Neuronal stem cell (in vitro differentiated cells): Measurements from ENCODE around the gene ZNF701.

ENCODE experiments used
- DNase-seq: peaks from one replicate; pipeline ENCODE4 v3.0.0-alpha.2; 2013; ENCODE audit warnings: low spot score
- H2AFZ ChIP-seq: one replicate; pipeline ENCODE4 v1.6.1; 2013; ENCODE audit warnings: mild to moderate bottlenecking, low read length, inconsistent platforms
- H2AK5ac ChIP-seq: 2 replicates; pipeline ENCODE4 v1.6.1; 2013; ENCODE audit warnings: low read depth, mild to moderate bottlenecking, inconsistent platforms, low read length, moderate library complexity, mixed read lengths
- H2BK120ac ChIP-seq: 2 replicates; pipeline ENCODE4 v1.6.1; 2013; ENCODE audit warnings: low read depth, mild to moderate bottlenecking, inconsistent platforms, low read length, moderate library complexity, mixed read lengths
- H2BK12ac ChIP-seq: one replicate; pipeline ENCODE4 v1.6.1; 2013; ENCODE audit warnings: low read length, inconsistent platforms
- H2BK15ac ChIP-seq: 2 replicates; pipeline ENCODE4 v1.6.1; 2013; ENCODE audit warnings: mild to moderate bottlenecking, low read length, inconsistent platforms, mixed read lengths
- H2BK5ac ChIP-seq: one replicate; pipeline ENCODE4 v1.6.1; 2013; ENCODE audit warnings: inconsistent platforms, mild to moderate bottlenecking, low read length, moderate library complexity
- H3K14ac ChIP-seq: one replicate; pipeline ENCODE4 v1.6.1; 2013; ENCODE audit warnings: low read length, inconsistent platforms
- H3K18ac ChIP-seq: 2 replicates; pipeline ENCODE4 v1.6.1; 2013; ENCODE audit warnings: low read length, inconsistent platforms
- H3K23ac ChIP-seq: 2 replicates; pipeline ENCODE4 v1.6.1; 2013; ENCODE audit warnings: low read depth, mild to moderate bottlenecking, mixed read lengths, low read length, inconsistent platforms; ENCODE audit not compliant: poor library complexity
- H3K27ac ChIP-seq: replicated peaks from 3 replicates; pipeline ENCODE4 v1.5.1; 2013; ENCODE audit warnings: low read length, inconsistent platforms
- H3K27me3 ChIP-seq, 3 experiments: 2 replicates each; pipeline ENCODE4 v1.6.1; 2013; ENCODE audit warnings: low read length in 3 of 3, mild to moderate bottlenecking in 2 of 3, inconsistent platforms in 1 of 3, low read depth in 1 of 3, mixed read lengths in 1 of 3, moderate library complexity in 1 of 3; ENCODE audit not compliant: control insufficient read depth in 3 of 3, insufficient read depth in 3 of 3
- H3K36me3 ChIP-seq, 2 donors: replicated peaks in 1 of 2; 2 replicates each; pipeline ENCODE4 v1.6.1; 2013; ENCODE audit warnings: low read length in 2 of 2; ENCODE audit not compliant: control insufficient read depth in 2 of 2, insufficient read depth in 2 of 2
- H3K4ac ChIP-seq: 2 replicates; pipeline ENCODE4 v1.6.1; 2013; ENCODE audit warnings: inconsistent platforms, mild to moderate bottlenecking, low read length, moderate library complexity
- H3K4me1 ChIP-seq, 2 donors: 1 replicate in 1 of 2; 2 replicates in 1 of 2; pipeline ENCODE4 v1.6.1; 2013; ENCODE audit warnings: low read length in 2 of 2, low read depth in 1 of 2; ENCODE audit not compliant: control insufficient read depth in 2 of 2, insufficient read depth in 1 of 2
- H3K4me2 ChIP-seq: one replicate; pipeline ENCODE4 v1.6.1; 2013; ENCODE audit warnings: mild to moderate bottlenecking, low read length, inconsistent platforms; ENCODE audit not compliant: insufficient read depth, poor library complexity, severe bottlenecking
- H3K4me3 ChIP-seq, 2 donors: 2 replicates each; pipeline ENCODE4 v1.5.1; 2013; ENCODE audit warnings: low read length in 2 of 2, mild to moderate bottlenecking in 2 of 2, inconsistent platforms in 1 of 2, moderate library complexity in 1 of 2
- H3K79me1 ChIP-seq: one replicate; pipeline ENCODE4 v1.6.1; 2013; ENCODE audit warnings: low read depth, mild to moderate bottlenecking, inconsistent platforms, low read length, moderate library complexity
- H3K9ac ChIP-seq: one replicate; pipeline ENCODE4 v1.6.1; 2013; ENCODE audit warnings: mild to moderate bottlenecking, low read depth, low read length, inconsistent platforms; ENCODE audit not compliant: poor library complexity
- H3K9me3 ChIP-seq, 2 donors: replicated peaks in 1 of 2; 2 replicates each; pipeline versions ENCODE3 to v1.6.1; 2013; ENCODE audit warnings: low read length in 2 of 2, mild to moderate bottlenecking in 2 of 2, inconsistent platforms in 1 of 2, low read depth in 1 of 2, mixed read lengths in 1 of 2, moderate library complexity in 1 of 2; ENCODE audit not compliant: control insufficient read depth in 2 of 2, insufficient read depth in 1 of 2
- H4K8ac ChIP-seq: one replicate; pipeline ENCODE4 v1.6.1; 2013; ENCODE audit warnings: low read depth, mild to moderate bottlenecking, inconsistent platforms, low read length, moderate library complexity
- H4K91ac ChIP-seq: one replicate; pipeline ENCODE4 v1.6.1; 2013; ENCODE audit warnings: low read length, low read depth, mild to moderate bottlenecking, inconsistent platforms; ENCODE audit not compliant: poor library complexity
- WGBS, 2 donors: extraction: QIAGEN DNeasy Blood & Tissue Kit; methylation state at CpG; one replicate each; pipeline ENCODE4 v1.1.7; 2013; ENCODE audit warnings: missing lambda C conversion rate in 2 of 2, mixed read lengths in 1 of 2; ENCODE audit not compliant: insufficient read length in 2 of 2, insufficient replicate concordance in 1 of 2; ENCODE audit errors: extremely low coverage in 2 of 2; 5-methylcytosine and 5-hydroxymethylcytosine counted together

Gene ZNF701

GRCh38 chr19:52527134-52527955 lies 42.7 kb upstream of the ZNF701 start, which contains the start of gene ZNF808:
Gene ZNF808 (plus strand): TSS chr19:52527668. CDS start chr19:52543285, 15,617 bp downstream.
- H3K9me3 ChIP-seq, result peaks cover 0 to 2% of the 10 kb centered on the region in 2 donors
- no peak within 1 kb of the TSS for H4K91ac ChIP-seq
- H3K36me3 ChIP-seq, result peaks cover 0 to 4% of the 10 kb centered on the region in 2 donors
- H3K9ac ChIP-seq, result peak within 1 kb of the TSS; percentile 93
- peak within 1 kb of the TSS; percentile 77 to 91 for H3K4me3 ChIP-seq
- peak within 1 kb of the TSS; percentile 96 for H2AFZ ChIP-seq
- peak within 1 kb of the TSS; percentile 75 for H3K27ac ChIP-seq
- H3K4ac ChIP-seq, result no peak within 1 kb of the TSS
- H3K4me2 ChIP-seq, result peak within 1 kb of the TSS; percentile 95
- H2BK5ac ChIP-seq, result no peak within 1 kb of the TSS
- WGBS, 2 donors, result no CpG with 5 or more reads among the region's 54 CpGs
- H2BK120ac ChIP-seq, result no peak within 1 kb of the TSS
- H3K23ac ChIP-seq, result peak within 1 kb of the TSS; percentile 92
- H2AK5ac ChIP-seq, result peak within 1 kb of the TSS; percentile 54
- H3K18ac ChIP-seq, result peak within 1 kb of the TSS; percentile 87
- H2BK15ac ChIP-seq, result no peak within 1 kb of the TSS
- DNase-seq, result peak; percentile 89
- peaks cover 0 to 3% of the 10 kb centered on the region in 2 donors for H3K4me1 ChIP-seq
- H4K8ac ChIP-seq, result peak within 1 kb of the TSS; percentile 66
- H3K14ac ChIP-seq, result no peak within 1 kb of the TSS
- H2BK12ac ChIP-seq, result no peak within 1 kb of the TSS
- H3K79me1 ChIP-seq, result peaks cover 1% of the 10 kb centered on the region
- H3K27me3 ChIP-seq, result no peaks in the 10 kb centered on the region

- no CpG with 5 or more reads among the region's 25 CpGs for WGBS, 2 donors
- peak overlapping the region; percentile 66 for H4K8ac ChIP-seq
- peaks cover 1% of the 10 kb centered on the region for H3K79me1 ChIP-seq
- peak overlapping the region; percentile 54 for H2AK5ac ChIP-seq
- H3K27ac ChIP-seq, result no peak overlapping the region
- H3K27me3 ChIP-seq, result no peaks in the 10 kb centered on the region
- peaks cover 0 to 7% of the 10 kb centered on the region in 2 donors for H3K9me3 ChIP-seq
- no peak overlapping the region for H3K4ac ChIP-seq
- H3K23ac ChIP-seq, result peak overlapping the region; percentile 92
- peaks cover 0 to 3% of the 10 kb centered on the region in 2 donors for H3K4me1 ChIP-seq
- H3K36me3 ChIP-seq, result peaks cover 0 to 10% of the 10 kb centered on the region in 2 donors
- H3K18ac ChIP-seq, result peak overlapping the region; percentile 67
- no peak overlapping the region for H2BK12ac ChIP-seq
- H2BK120ac ChIP-seq, result no peak overlapping the region
- H2BK15ac ChIP-seq, result no peak overlapping the region
- no peak for DNase-seq
- no peak overlapping the region for H3K14ac ChIP-seq
- H3K9ac ChIP-seq, result peak overlapping the region; percentile 93
- peak overlapping the region; percentile 82 for H2AFZ ChIP-seq
- H2BK5ac ChIP-seq, result no peak overlapping the region
- H3K4me3 ChIP-seq, result peak overlapping the region; percentile 77 to 91
- H4K91ac ChIP-seq, result no peak overlapping the region
- H3K4me2 ChIP-seq, result peak overlapping the region; percentile 95
These were observed 42.1 kb upstream of the ZNF701 start for GRCh38 chr19:52527956-52528351.

GRCh38 chr19:52532480-52532879 lies 37.6 kb upstream of the ZNF701 start:
- H2AFZ ChIP-seq, result no peak overlapping the region
- peaks cover 0 to 3% (median 0%) of the 10 kb centered on the region in 3 experiments for H3K27me3 ChIP-seq
- no peak overlapping the region for H3K9ac ChIP-seq
- no peak overlapping the region for H2BK5ac ChIP-seq
- no peak overlapping the region for H3K4me3 ChIP-seq
- WGBS, 2 donors, result no CpG with 5 or more reads among the region's 2 CpGs
- no peak overlapping the region for H4K8ac ChIP-seq
- no peak overlapping the region for H3K4ac ChIP-seq
- no peak for DNase-seq
- no peak overlapping the region for H3K14ac ChIP-seq
- H3K4me2 ChIP-seq, result no peak overlapping the region
- no peak overlapping the region for H2AK5ac ChIP-seq
- H3K79me1 ChIP-seq, result peaks cover 1% of the 10 kb centered on the region
- peaks cover 0 to 3% of the 10 kb centered on the region in 2 donors for H3K4me1 ChIP-seq
- H2BK12ac ChIP-seq, result no peak overlapping the region
- H3K27ac ChIP-seq, result no peak overlapping the region
- H2BK15ac ChIP-seq, result no peak overlapping the region
- no peak overlapping the region for H2BK120ac ChIP-seq
- no peak overlapping the region for H3K23ac ChIP-seq
- peaks cover 0 to 9% of the 10 kb centered on the region in 2 donors for H3K9me3 ChIP-seq
- H3K36me3 ChIP-seq, result peaks cover 0 to 35% of the 10 kb centered on the region in 2 donors
- no peak overlapping the region for H3K18ac ChIP-seq
- H4K91ac ChIP-seq, result no peak overlapping the region

- Histone ChIP-seq H3K36me3 (peaks cover 0 to 35% of the 10 kb centered on the region in 2 donors), H3K4me2 (no peak overlapping the region), H3K9me3 (peaks cover 0 to 9% of the 10 kb centered on the region in 2 donors), H2BK120ac (no peak overlapping the region), H3K79me1 (peaks cover 1% of the 10 kb centered on the region), H3K23ac (no peak overlapping the region), H3K14ac (no peak overlapping the region), H2BK12ac (no peak overlapping the region), H4K91ac (no peak overlapping the region), H4K8ac (no peak overlapping the region), H3K27me3 (peaks cover 0 to 3% (median 0%) of the 10 kb centered on the region in 3 experiments), H2AK5ac (no peak overlapping the region), H2BK5ac (no peak overlapping the region), H2BK15ac (no peak overlapping the region), H2AFZ (no peak overlapping the region), H3K4me1 (no peaks in the 10 kb centered on the region), H3K18ac (no peak overlapping the region), H3K4me3 (no peak overlapping the region), H3K9ac (no peak overlapping the region), H3K27ac (no peak overlapping the region), H3K4ac (no peak overlapping the region)
- WGBS, 2 donors, result no CpG with 5 or more reads among the region's 5 CpGs
- no peak for DNase-seq
These were observed 36.2 kb upstream of the ZNF701 start for GRCh38 chr19:52533901-52534300.
